Epithelial cell of prostate (primary cell): ENCODE measurements around the gene GOLGA8J.
"Not testable (repeated sequence)": the region's sequence is repeated elsewhere in the genome, so short reads cannot be mapped to it uniquely, and the experiment has no call there.

Source experiments
- DNase-seq: peaks from one replicate; pipeline ENCODE4 v3.0.0-alpha.2; 2011; ENCODE audit warnings: low read depth, low spot score
- H3K27ac ChIP-seq: fragments of 450-650 bp; 2 replicates; pipeline ENCODE4 v1.5.1; 2017; ENCODE audit warnings: mild to moderate bottlenecking

Gene GOLGA8J

GRCh38 chr15:30082655-30083054, at the start of gene GOLGA8J:
Gene GOLGA8J, plus strand, starts transcription at chr15:30082955. Its CDS starts 98 bp downstream, at chr15:30083053.
- not testable (repeated sequence) for DNase-seq, H3K27ac ChIP-seq

GRCh38 chr15:30033211-30033610, 49.5 kb upstream of the GOLGA8J start:
- DNase-seq: no peak
- no peak overlapping the region for H3K27ac ChIP-seq

GRCh38 chr15:30033763-30034162, 49.0 kb upstream of the GOLGA8J start:
- H3K27ac ChIP-seq: no peak overlapping the region
- DNase-seq: no peak

GRCh38 chr15:30036036-30036703, 46.6 kb upstream of the GOLGA8J start:
- no peak for DNase-seq
- no peak overlapping the region for H3K27ac ChIP-seq

- DNase-seq: no peak
- no peak overlapping the region for H3K27ac ChIP-seq
Measured at GRCh38 chr15:30038667-30039523, 43.9 kb upstream of the GOLGA8J start.

GRCh38 chr15:30041868-30042267, 40.9 kb upstream of the GOLGA8J start:
- no peak overlapping the region for H3K27ac ChIP-seq
- DNase-seq: no peak

GRCh38 chr15:30042556-30042955, 40.2 kb upstream of the GOLGA8J start:
- no peak overlapping the region for H3K27ac ChIP-seq
- no peak for DNase-seq

- H3K27ac ChIP-seq: no peak overlapping the region
- DNase-seq: no peak
Measured at GRCh38 chr15:30043211-30043655, 39.5 kb upstream of the GOLGA8J start.

- no peak for DNase-seq
Measured at GRCh38 chr15:30044377-30044776, 38.4 kb upstream of the GOLGA8J start.

GRCh38 chr15:30044826-30045225, 37.9 kb upstream of the GOLGA8J start:
- DNase-seq, H3K27ac ChIP-seq: not testable (repeated sequence)

More at GRCh38 chr15:30044377-30044776, 38.4 kb upstream of the GOLGA8J start:
- no peak overlapping the region for H3K27ac ChIP-seq

GRCh38 chr15:30045248-30046041, 37.3 kb upstream of the GOLGA8J start:
- not testable (repeated sequence) for H3K27ac ChIP-seq, DNase-seq

- H3K27ac ChIP-seq: no peak overlapping the region
- no peak for DNase-seq
Measured at GRCh38 chr15:30046430-30046829, 36.3 kb upstream of the GOLGA8J start.

GRCh38 chr15:30055604-30056003, 27.2 kb upstream of the GOLGA8J start:
- no peak overlapping the region for H3K27ac ChIP-seq

GRCh38 chr15:30056166-30056565, 26.6 kb upstream of the GOLGA8J start:
- H3K27ac ChIP-seq: no peak overlapping the region
- no peak for DNase-seq

More at GRCh38 chr15:30055604-30056003, 27.2 kb upstream of the GOLGA8J start:
- no peak for DNase-seq

GRCh38 chr15:30059771-30060170, 23.0 kb upstream of the GOLGA8J start:
- no peak for DNase-seq
- no peak overlapping the region for H3K27ac ChIP-seq

- DNase-seq: no peak
- no peak overlapping the region for H3K27ac ChIP-seq
Measured at GRCh38 chr15:30062881-30063280, 19.9 kb upstream of the GOLGA8J start.

GRCh38 chr15:30063835-30064546, 18.8 kb upstream of the GOLGA8J start:
- no peak overlapping the region for H3K27ac ChIP-seq
- no peak for DNase-seq

- DNase-seq: peak; percentile 34
- H3K27ac ChIP-seq: peak overlapping the region; percentile 51
Measured at GRCh38 chr15:30065025-30065801, 17.5 kb upstream of the GOLGA8J start.

- no peak for DNase-seq
- H3K27ac ChIP-seq: no peak overlapping the region
Measured at GRCh38 chr15:30068326-30068725, 14.4 kb upstream of the GOLGA8J start.
